A549 (cell line): Measurements from ENCODE around the gene PRG3. TPM values are rescaled to one million over a fixed set of nuclear protein-coding genes. Genes with fewer than 3 reads are reported as not detected.

ENCODE experiments used
- ATAC-seq, 2 experiments: fragments of 200-7000 bp in 1 of 2; fragments of >200 bp in 1 of 2; cut with Nextera tagmentation in 1 of 2; cut with Tn5 transposase in 1 of 2; 3 replicates each; pipeline versions ENCODE4 v1.8.0 to v1.9.1; 2018 to 2020; ENCODE audit warnings: mild to moderate bottlenecking in 1 of 2, moderate library complexity in 1 of 2
- CTCF ChIA-PET: fragments of 300-600 bp; sonication (Branson Sonifier 250); formaldehyde crosslinking; extraction: SDS; loops from one replicate; lab custom pipeline; 2021; ENCODE audit warnings: antibody characterized with exemption, inconsistent platforms; lab: Yijun Ruan, JAX
- POLR2A ChIA-PET: fragments of 350-600 bp; formaldehyde crosslinking; extraction: SDS; loops from one replicate; lab custom pipeline; 2021; ENCODE audit warnings: antibody characterized with exemption, inconsistent platforms; lab: Yijun Ruan, JAX
- DNase-seq, 2 experiments: peaks; one replicate each; pipeline versions ENCODE4 v3.0.0 to v3.0.0-alpha.2; 2011 to 2016; ENCODE audit warnings: low read depth in 1 of 2, low spot score in 1 of 2
- FAIRE-seq: peaks from 2 replicates; lab custom pipeline; 2011; peaks lifted over from hg19 to GRCh38; lab: Jason Lieb, UNC
- H3K27ac ChIP-seq, 2 experiments: fragments of >200 bp; sonication (Bioruptor Twin); formaldehyde crosslinking; 3 replicates each; pipeline ENCODE4 v1.5.1; 2016 to 2017
- H3K4me1 ChIP-seq: fragments of >200 bp; sonication (Bioruptor Twin); formaldehyde crosslinking; 3 replicates; pipeline ENCODE4 v1.6.1; 2016
- H3K4me2 ChIP-seq: fragments of >200 bp; sonication (Bioruptor Twin); formaldehyde crosslinking; 3 replicates; pipeline ENCODE4 v1.6.1; 2016
- H3K4me3 ChIP-seq: fragments of >200 bp; sonication (Bioruptor Twin); formaldehyde crosslinking; 3 replicates; pipeline ENCODE4 v1.5.1; 2016
- H3K9me3 ChIP-seq: fragments of >200 bp; sonication (Bioruptor Twin); formaldehyde crosslinking; 3 replicates; pipeline ENCODE4 v1.6.1; 2016
- CBX2 ChIP-seq: fragments of 200-600 bp; sonication (generic); IDR thresholded peaks from 2 replicates; pipeline ENCODE4 v1.6.1; 2016; ENCODE audit warnings: low read depth, mild to moderate bottlenecking, borderline replicate concordance
- CBX8 ChIP-seq: fragments of 200-600 bp; sonication (generic); IDR thresholded peaks from 2 replicates; pipeline ENCODE4 v1.6.1; 2016
- CHD2 ChIP-seq: fragments of 150-350 bp; IDR thresholded peaks from 2 replicates; pipeline ENCODE4 v1.6.1; 2014; ENCODE audit warnings: low read length; ENCODE audit not compliant: partially characterized antibody
- E2F6 ChIP-seq: IDR thresholded peaks from 2 replicates; pipeline ENCODE4 v1.6.1; 2012; ENCODE audit warnings: low read depth, borderline replicate concordance
- EHF ChIP-seq: fragments of 250-450 bp; sonication (Bioruptor Pico); IDR thresholded peaks from 2 replicates; pipeline ENCODE4 v1.5.0; 2020; ENCODE audit warnings: mild to moderate bottlenecking
- ELK1 ChIP-seq: fragments of 150-350 bp; IDR thresholded peaks from 2 replicates; pipeline ENCODE4 v1.6.1; 2014; ENCODE audit warnings: low read depth, mild to moderate bottlenecking, low read length
- EP300 ChIP-seq, 2 experiments: fragments of >200 bp; sonication (Bioruptor Twin); formaldehyde crosslinking; IDR thresholded peaks; 2 replicates in 1 of 2; 3 replicates in 1 of 2; pipeline ENCODE4 v1.6.1; 2016 to 2017
- FOXS1 ChIP-seq: fragments of 250-450 bp; sonication (Bioruptor Pico); IDR thresholded peaks from 2 replicates; pipeline ENCODE4 v1.5.0; 2020; ENCODE audit warnings: mild to moderate bottlenecking, moderate library complexity
- GATA3 ChIP-seq: IDR thresholded peaks from 2 replicates; pipeline ENCODE4 v1.6.1; 2012; ENCODE audit warnings: borderline replicate concordance
- HMGXB4 ChIP-seq: fragments of 250-450 bp; sonication (Bioruptor Pico); IDR thresholded peaks from 2 replicates; pipeline ENCODE4 v1.5.0; 2021; ENCODE audit warnings: mild to moderate bottlenecking, moderate library complexity, borderline replicate concordance
- HOXB13 ChIP-seq: fragments of 250-450 bp; sonication (Bioruptor Pico); IDR thresholded peaks from 2 replicates; pipeline ENCODE4 v1.5.0; 2020; ENCODE audit warnings: low read depth, mild to moderate bottlenecking, moderate library complexity
- HOXB5 ChIP-seq: fragments of 250-450 bp; sonication (Bioruptor Pico); IDR thresholded peaks from 2 replicates; pipeline ENCODE4 v1.5.0; 2020; ENCODE audit warnings: mild to moderate bottlenecking, moderate library complexity
- KDM1A ChIP-seq: fragments of 200-600 bp; sonication (generic); IDR thresholded peaks from 2 replicates; pipeline ENCODE4 v1.6.1; 2016; ENCODE audit warnings: low read depth, mild to moderate bottlenecking
- MAZ ChIP-seq: fragments of 150-350 bp; IDR thresholded peaks from 2 replicates; pipeline ENCODE4 v1.6.1; 2014; ENCODE audit warnings: antibody characterized with exemption, low read depth, low read length, borderline replicate concordance
- NR3C1 ChIP-seq: fragments of >200 bp; sonication (Bioruptor Twin); formaldehyde crosslinking; IDR thresholded peaks from 3 replicates; pipeline ENCODE4 v1.6.1; 2017
- PHF8 ChIP-seq: fragments of 200-600 bp; sonication (generic); IDR thresholded peaks from 2 replicates; pipeline ENCODE4 v1.6.1; 2016; ENCODE audit warnings: low read depth, mild to moderate bottlenecking, antibody characterized with exemption, moderate library complexity, borderline replicate concordance
- POLR2A ChIP-seq: IDR thresholded peaks from 2 replicates; pipeline ENCODE4 v1.6.1; 2012; ENCODE audit warnings: mild to moderate bottlenecking, low read length
- REST ChIP-seq: fragments of 200-600 bp; sonication (generic); IDR thresholded peaks from 2 replicates; pipeline ENCODE4 v1.6.1; 2016; ENCODE audit warnings: antibody characterized with exemption, mild to moderate bottlenecking, moderate library complexity
- RNF2 ChIP-seq: fragments of 200-600 bp; sonication (generic); IDR thresholded peaks from 2 replicates; pipeline ENCODE4 v1.6.1; 2016; ENCODE audit warnings: low read depth, mild to moderate bottlenecking, antibody characterized with exemption, moderate library complexity, borderline replicate concordance
- USF2 ChIP-seq: fragments of 450-650 bp; IDR thresholded peaks from 2 replicates; pipeline ENCODE4 v1.6.1; 2014; ENCODE audit warnings: antibody characterized with exemption
- ZNF302 ChIP-seq: fragments of 250-450 bp; sonication (Bioruptor Pico); IDR thresholded peaks from 2 replicates; pipeline ENCODE4 v1.9.0; 2021; ENCODE audit warnings: inconsistent platforms, mild to moderate bottlenecking, moderate library complexity
- WGBS: methylation state at CpG from one replicate; pipeline ENCODE4 v1.1.6; 2017; ENCODE audit errors: missing lambda C conversion rate; 5-methylcytosine and 5-hydroxymethylcytosine counted together
- polyA plus RNA-seq, 4 experiments: library from polyadenylated mRNA; depleted of rRNA in 3 of 4; stranded (reverse); fragments of >200 nt; fragmentation: RNase III in 1 of 4; extraction: RNeasy Plus Mini Kit Qiagen cat#74134 plus additional on column Dnase treatment in 1 of 4; gene quantifications; 2 replicates in 3 of 4; 3 replicates in 1 of 4; pipeline ENCODE4 v1.2.3, GENCODE V29; 2011 to 2017

Gene PRG3
- polyA plus RNA-seq, 2 of the 4 experiments (the other 2 are of a cell fraction): not detected

- peak overlapping the region; percentile 51 to 73; a peak in 5 of 6 replicates for H3K27ac ChIP-seq
- CTCF ChIA-PET: interaction anchor here (1.1 to 13.0 kb wide), 11 partner anchors 12 to 295 kb away, joined by 3 to 139 read pairs (median 5); partner anchors contain the start of genes RTN4RL2 and TIMM10
- TF ChIP-seq REST: no peak
- no peak for TF ChIP-seq FOXS1 (CRISPR knock-in tag)
- TF ChIP-seq GATA3: no peak
- no peak for TF ChIP-seq POLR2A
- no peak for TF ChIP-seq HMGXB4 (CRISPR knock-in tag)
- TF ChIP-seq USF2: no peak
- TF ChIP-seq KDM1A: no peak
- TF ChIP-seq PHF8: no peak
- no peak for TF ChIP-seq MAZ
- TF ChIP-seq EP300 (IDR thresholded peaks at IDR 0.05): no peak
- TF ChIP-seq CBX8: no peak
- WGBS: 71% methylated on average over 6 of the region's 7 CpGs
- peaks cover 18% of the 10 kb centered on the region for H3K4me1 ChIP-seq
- FAIRE-seq (no peak), DNase-seq (no peak), ATAC-seq (peak; percentile 41 to 53; a peak in 5 of 6 replicates)
- no peak overlapping the region for H3K4me2 ChIP-seq
- peaks cover 15% of the 10 kb centered on the region for H3K9me3 ChIP-seq
- H3K4me3 ChIP-seq: no peak overlapping the region
- POLR2A ChIA-PET: no interaction called here
Observed at GRCh38 chr11:57348052-57348451, 32.9 kb downstream of the PRG3 start.

GRCh38 chr11:57347336-57347735, 33.6 kb downstream of the PRG3 start:
- TF ChIP-seq ELK1: no peak
- no peak for TF ChIP-seq CBX2
- no peak for TF ChIP-seq HOXB13 (CRISPR knock-in tag)
- no peak for TF ChIP-seq NR3C1
- no peak for TF ChIP-seq ZNF302
- TF ChIP-seq HOXB5: no peak
- TF ChIP-seq CHD2: no peak
- TF ChIP-seq EHF (CRISPR knock-in tag): no peak
- TF ChIP-seq E2F6: no peak
- no peak for TF ChIP-seq RNF2
- no peak overlapping the region for H3K4me2 ChIP-seq
- ATAC-seq: no peak
- no peak for FAIRE-seq
- CTCF ChIA-PET: interaction anchor here (1.1 to 13.0 kb wide), 14 partner anchors 10 to 296 kb away, joined by 3 to 139 read pairs (median 8); partner anchors contain the start of genes P2RX3, RTN4RL2, TIMM10 and UBE2L6
- peaks cover 18% of the 10 kb centered on the region for H3K4me1 ChIP-seq
- peaks cover 15% of the 10 kb centered on the region for H3K9me3 ChIP-seq
- DNase-seq: no peak
- peak overlapping the region; percentile 51 to 73; a peak in 5 of 6 replicates for H3K27ac ChIP-seq
- no peak overlapping the region for H3K4me3 ChIP-seq
- POLR2A ChIA-PET: no interaction called here
- WGBS: 79% methylated on average over 9 of the region's 9 CpGs
